Thymus (tissue), 11 donors: ENCODE data around the gene LRCH1. TPM values are rescaled to one million over a fixed set of nuclear protein-coding genes. Genes with fewer than 3 reads are reported as not detected.

Experiments
- DNase-seq, 9 donors: peaks; one replicate each; pipeline ENCODE4 v3.0.0-alpha.2; 2013; ENCODE audit warnings: low spot score in 9 of 9, low read depth in 6 of 9, missing footprints in 1 of 9
- H3K27ac ChIP-seq, 2 donors: one replicate each; pipeline ENCODE4 v1.5.1; 2013; ENCODE audit warnings: control low read depth in 1 of 2, low read depth in 1 of 2, low read length in 1 of 2, mild to moderate bottlenecking in 1 of 2, moderate library complexity in 1 of 2
- H3K27me3 ChIP-seq, 2 donors: one replicate each; pipeline ENCODE4 v1.5.1; 2013; ENCODE audit warnings: low read length in 1 of 2; ENCODE audit not compliant: control insufficient read depth in 2 of 2, insufficient read depth in 1 of 2
- H3K36me3 ChIP-seq, 2 donors: one replicate each; pipeline ENCODE4 v1.5.1; 2013; ENCODE audit warnings: low read length in 1 of 2, mild to moderate bottlenecking in 1 of 2, moderate library complexity in 1 of 2; ENCODE audit not compliant: control insufficient read depth in 2 of 2, insufficient read depth in 2 of 2
- H3K4me1 ChIP-seq, 2 donors: one replicate each; pipeline ENCODE4 v1.5.1; 2013; ENCODE audit warnings: low read length in 2 of 2; ENCODE audit not compliant: control insufficient read depth in 2 of 2, insufficient read depth in 2 of 2
- H3K4me3 ChIP-seq, 2 donors: one replicate each; pipeline ENCODE4 v1.5.1; 2013; ENCODE audit warnings: low read length in 2 of 2, control low read depth in 1 of 2, mild to moderate bottlenecking in 1 of 2
- H3K9me3 ChIP-seq, 2 donors: one replicate each; pipeline ENCODE4 v1.5.1; 2013; ENCODE audit warnings: low read length in 1 of 2, mild to moderate bottlenecking in 1 of 2; ENCODE audit not compliant: control insufficient read depth in 2 of 2, insufficient read depth in 1 of 2
- WGBS: extraction: QIAGEN DNeasy Blood & Tissue Kit; methylation state at CpG from one replicate; pipeline ENCODE4 v1.1.7; 2013; 5-methylcytosine and 5-hydroxymethylcytosine counted together
- polyA plus RNA-seq: library from polyadenylated mRNA; stranded (reverse); fragments of 200-250 nt; gene quantifications from one replicate; pipeline ENCODE4 v1.2.3, GENCODE V29; 2013
- total RNA-seq: library from RNA; stranded (reverse); fragments of 120-200 nt; gene quantifications from one replicate; pipeline ENCODE4 v1.2.4, GENCODE V29; 2013
- donor health status: healthy.

LRCH1 gene
- total and polyA plus RNA-seq, 2 donors, result 9.1 to 13.7 TPM

DNA sequence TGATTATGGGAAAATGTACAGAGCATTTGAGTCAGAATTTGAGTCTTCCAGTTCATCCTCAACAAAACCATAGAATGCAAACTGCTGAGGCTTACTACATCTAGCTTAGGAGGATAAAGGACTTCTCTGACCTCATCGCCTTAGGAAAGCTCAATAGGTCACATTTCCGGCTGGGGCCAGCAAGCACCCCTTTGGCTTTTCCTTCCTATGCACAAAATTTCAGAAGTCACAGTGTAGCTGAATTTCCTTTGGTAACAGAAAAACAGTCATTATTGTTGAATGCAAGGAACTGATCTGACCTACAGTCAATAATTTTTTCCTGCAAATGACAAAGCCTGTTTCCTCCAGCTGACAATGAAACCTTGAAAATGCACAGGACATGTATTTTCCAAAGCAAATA lies 32.8 kb upstream of the LRCH1 start:
- Histone ChIP-seq H3K4me1 (peaks cover 31 to 40% of the 10 kb centered on the region in 2 donors), H3K27ac (peak overlapping the region in 1 of 2 donors; percentile 40)

DNA sequence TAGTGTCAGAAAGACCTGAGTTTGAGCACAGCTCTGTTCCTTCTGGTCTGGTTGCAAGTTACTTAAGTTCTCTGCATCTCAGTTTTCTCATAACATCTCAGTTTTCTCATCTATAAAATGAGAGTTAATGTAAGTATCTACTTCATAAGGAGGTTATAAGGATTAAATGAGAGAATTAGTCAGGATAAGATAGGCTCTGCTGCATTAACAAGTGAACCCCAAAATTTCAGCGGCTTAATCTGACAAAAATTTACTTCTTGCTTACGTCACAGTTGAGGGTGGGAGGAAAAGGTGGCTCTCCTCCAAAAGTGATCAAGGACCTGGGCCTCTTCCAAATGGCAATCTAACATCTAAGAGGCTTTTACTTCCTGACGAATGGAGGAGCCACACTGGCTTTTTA lies 31.5 kb upstream of the LRCH1 start:
- no peak overlapping the region for H3K27ac ChIP-seq
- WGBS, result 67% methylated on average over 3 of the region's 3 CpGs

More for the DNA sequence above, 32.8 kb upstream of the LRCH1 start:
- H3K36me3 ChIP-seq, result no peaks in the 10 kb centered on the region
- H3K4me3 ChIP-seq, result no peak overlapping the region
- H3K9me3 ChIP-seq, result peaks cover 0 to 5% of the 10 kb centered on the region in 2 donors
- no peak for DNase-seq
- no peaks in the 10 kb centered on the region for H3K27me3 ChIP-seq
- 86% methylated on average over 2 of the region's 2 CpGs for WGBS

DNA sequence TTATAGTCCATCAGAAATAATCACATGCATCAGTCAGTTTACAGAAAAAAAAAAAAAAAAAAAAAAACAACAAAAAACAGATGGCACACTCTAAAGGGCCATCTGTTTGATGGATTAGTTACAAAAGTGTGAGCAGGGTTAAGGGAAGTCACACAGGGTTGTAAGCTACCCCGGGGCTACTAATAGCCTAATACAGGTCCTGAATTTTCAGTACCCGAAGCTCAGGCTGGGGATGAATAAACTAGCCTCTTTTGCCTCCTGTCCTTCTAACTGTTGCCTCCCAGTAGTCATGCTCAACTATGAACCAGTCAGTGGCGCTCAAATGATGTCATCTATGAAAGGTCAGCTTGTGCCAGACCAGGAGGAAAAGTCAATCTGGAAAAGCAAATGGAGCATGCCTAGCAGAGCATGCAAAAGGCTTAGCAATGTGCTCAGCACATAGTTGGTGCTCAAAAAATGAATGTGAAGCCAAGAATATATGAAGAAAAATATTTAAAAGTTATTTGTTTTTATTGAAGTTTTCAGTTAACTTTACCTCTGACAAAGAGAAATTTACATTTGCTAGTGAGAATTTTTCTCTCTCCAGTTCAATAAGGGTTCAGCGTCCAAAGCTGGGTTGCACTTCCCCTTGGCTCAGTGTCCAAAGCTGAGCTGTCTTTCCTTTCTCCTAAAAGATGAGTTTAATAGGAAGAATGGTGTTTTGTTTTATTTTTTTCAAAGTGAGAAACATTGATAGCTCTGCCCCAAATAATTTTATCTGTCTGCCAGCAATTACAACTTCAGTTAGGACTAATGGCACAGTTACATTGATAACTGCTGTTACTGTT lies 30.8 kb upstream of the LRCH1 start:
- H3K36me3 ChIP-seq, result no peaks in the 10 kb centered on the region
- H3K27me3 ChIP-seq, result no peaks in the 10 kb centered on the region
- no peak for DNase-seq
- 49% methylated on average over 4 of the region's 4 CpGs for WGBS
- H3K9me3 ChIP-seq, result peaks cover 0 to 5% of the 10 kb centered on the region in 2 donors
- H3K27ac ChIP-seq, result no peak overlapping the region
- H3K4me1 ChIP-seq, result peaks cover 39 to 52% of the 10 kb centered on the region in 2 donors
- no peak overlapping the region for H3K4me3 ChIP-seq

More for the DNA sequence above, 31.5 kb upstream of the LRCH1 start:
- Histone ChIP-seq H3K9me3 (peaks cover 0 to 5% of the 10 kb centered on the region in 2 donors), H3K4me3 (no peak overlapping the region), H3K4me1 (peaks cover 39 to 53% of the 10 kb centered on the region in 2 donors), H3K36me3 (no peaks in the 10 kb centered on the region), H3K27me3 (no peaks in the 10 kb centered on the region)
- DNase-seq, result no peak

DNA sequence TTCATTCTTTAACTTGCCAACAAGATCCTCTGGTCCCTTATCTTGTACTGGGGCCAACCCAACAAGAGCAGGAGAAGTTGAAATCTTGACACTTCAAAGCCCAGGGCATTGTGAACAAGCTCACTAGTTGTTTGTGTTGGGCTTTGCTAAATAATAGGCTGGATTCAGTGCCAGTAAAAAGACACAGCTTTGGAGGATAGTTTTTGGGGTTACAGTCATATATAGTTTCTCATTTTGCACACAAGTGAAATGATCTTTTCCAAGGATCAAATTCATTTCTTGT lies 30.3 kb upstream of the LRCH1 start:
- no peak overlapping the region for H3K4me3 ChIP-seq
- DNase-seq, result no peak
- peaks cover 0 to 5% of the 10 kb centered on the region in 2 donors for H3K9me3 ChIP-seq
- H3K4me1 ChIP-seq, result peaks cover 39 to 48% of the 10 kb centered on the region in 2 donors
- no peak overlapping the region for H3K27ac ChIP-seq
- no peaks in the 10 kb centered on the region for H3K36me3 ChIP-seq
- no peaks in the 10 kb centered on the region for H3K27me3 ChIP-seq

DNA sequence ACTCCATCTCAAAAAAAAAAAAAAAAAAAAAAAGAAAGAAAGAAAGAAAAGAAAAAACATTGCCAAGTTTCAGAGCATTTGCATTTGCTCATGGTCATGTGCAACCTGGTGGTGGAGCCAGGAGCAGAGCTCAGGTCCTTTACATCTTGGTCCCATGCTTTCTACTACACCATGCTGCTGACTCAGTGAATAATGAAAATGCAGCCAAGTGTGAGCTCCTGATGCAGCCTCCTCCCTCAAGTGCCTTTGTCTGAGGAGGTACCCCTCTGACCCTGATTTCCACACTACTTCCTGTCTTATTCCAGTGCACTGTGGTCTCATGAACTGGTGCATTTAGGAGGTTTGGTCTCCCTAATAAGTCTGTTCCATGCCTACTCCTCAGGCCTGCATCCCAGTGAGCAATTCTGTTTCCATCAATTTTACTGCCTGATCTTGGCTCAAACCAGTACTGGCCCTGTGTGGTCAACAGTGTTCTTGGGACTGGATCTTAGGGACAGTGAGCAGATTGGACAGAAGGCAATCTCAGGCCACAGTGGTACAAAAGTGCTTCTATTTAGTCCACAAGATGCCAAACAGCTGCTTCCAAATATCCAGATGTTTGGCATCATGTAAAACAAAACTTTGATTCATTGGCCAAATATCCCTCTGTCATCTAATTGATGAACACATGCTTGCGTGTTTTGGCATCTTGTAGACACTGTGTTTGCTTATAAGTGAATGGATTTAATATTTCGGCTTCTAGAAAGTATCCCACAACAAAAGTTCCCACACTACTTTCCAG lies 28.8 kb upstream of the LRCH1 start:
- no peaks in the 10 kb centered on the region for H3K27me3 ChIP-seq
- DNase-seq, result no peak
- 88% methylated on average over 2 of the region's 2 CpGs for WGBS
- H3K4me3 ChIP-seq, result no peak overlapping the region
- peaks cover 0 to 5% of the 10 kb centered on the region in 2 donors for H3K9me3 ChIP-seq
- H3K27ac ChIP-seq, result no peak overlapping the region
- peaks cover 30 to 40% of the 10 kb centered on the region in 2 donors for H3K4me1 ChIP-seq
- H3K36me3 ChIP-seq, result no peaks in the 10 kb centered on the region

DNA sequence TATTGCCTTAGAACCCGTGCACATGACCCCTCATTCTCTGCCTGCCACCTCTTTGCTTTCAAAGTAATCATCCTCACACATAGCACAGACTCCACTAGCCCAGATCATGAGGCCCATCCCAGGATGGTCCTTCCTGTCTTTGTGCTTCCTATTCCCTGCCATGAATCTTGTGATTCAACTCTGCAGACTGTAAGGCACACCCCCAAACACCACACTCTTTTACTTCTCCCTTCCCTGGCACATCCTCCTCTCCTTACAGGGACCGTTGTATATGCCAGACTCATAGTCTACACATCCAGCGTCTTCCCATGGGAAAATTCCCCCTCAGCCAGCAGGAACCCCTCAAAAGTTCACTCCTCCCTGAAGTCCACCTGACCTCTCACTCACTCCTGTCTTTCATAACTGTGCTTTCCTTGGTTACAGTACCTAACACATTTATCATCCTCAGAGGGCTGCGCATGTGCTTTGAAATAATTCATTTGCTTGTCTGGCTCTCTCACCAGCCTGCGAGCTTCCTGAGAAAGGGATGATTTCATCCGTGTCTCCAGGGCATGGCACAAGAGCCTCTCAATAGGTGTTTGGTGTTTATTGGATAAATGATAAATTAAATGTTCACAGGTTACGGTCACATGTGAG lies 26.8 kb upstream of the LRCH1 start:
- no peaks in the 10 kb centered on the region for H3K36me3 ChIP-seq
- no peaks in the 10 kb centered on the region for H3K27me3 ChIP-seq
- WGBS, result 82% methylated on average over 7 of the region's 7 CpGs
- H3K9me3 ChIP-seq, result peaks cover 0 to 2% of the 10 kb centered on the region in 2 donors
- H3K27ac ChIP-seq, result no peak overlapping the region
- DNase-seq, result no peak
- H3K4me1 ChIP-seq, result peaks cover 18 to 32% of the 10 kb centered on the region in 2 donors
- no peak overlapping the region for H3K4me3 ChIP-seq

DNA sequence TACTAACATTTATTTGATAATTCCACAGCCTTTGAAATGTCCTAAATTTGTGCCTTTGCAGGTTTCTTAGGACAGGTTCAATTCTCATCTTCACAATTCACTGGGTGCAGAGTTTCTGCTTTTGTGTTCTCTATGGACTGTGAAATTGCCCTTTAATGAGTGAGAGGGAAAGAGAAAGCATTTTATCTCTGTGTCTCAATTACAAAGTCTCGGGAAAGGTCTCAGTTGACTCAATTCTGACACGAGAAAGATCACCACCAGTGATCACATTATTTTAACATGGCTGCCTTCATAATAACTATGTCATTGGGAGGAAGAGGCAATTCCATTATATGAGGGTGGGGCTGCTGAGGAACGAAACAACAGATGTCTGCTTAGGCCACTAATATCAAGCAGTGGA lies 26.2 kb upstream of the LRCH1 start:
- H3K27me3 ChIP-seq, result no peaks in the 10 kb centered on the region
- DNase-seq, result no peak
- no peak overlapping the region for H3K4me3 ChIP-seq
- WGBS, result 90% methylated on average over 3 of the region's 3 CpGs
- H3K9me3 ChIP-seq, result no peaks in the 10 kb centered on the region
- peaks cover 18 to 37% of the 10 kb centered on the region in 2 donors for H3K4me1 ChIP-seq
- H3K27ac ChIP-seq, result no peak overlapping the region
- H3K36me3 ChIP-seq, result no peaks in the 10 kb centered on the region

DNA sequence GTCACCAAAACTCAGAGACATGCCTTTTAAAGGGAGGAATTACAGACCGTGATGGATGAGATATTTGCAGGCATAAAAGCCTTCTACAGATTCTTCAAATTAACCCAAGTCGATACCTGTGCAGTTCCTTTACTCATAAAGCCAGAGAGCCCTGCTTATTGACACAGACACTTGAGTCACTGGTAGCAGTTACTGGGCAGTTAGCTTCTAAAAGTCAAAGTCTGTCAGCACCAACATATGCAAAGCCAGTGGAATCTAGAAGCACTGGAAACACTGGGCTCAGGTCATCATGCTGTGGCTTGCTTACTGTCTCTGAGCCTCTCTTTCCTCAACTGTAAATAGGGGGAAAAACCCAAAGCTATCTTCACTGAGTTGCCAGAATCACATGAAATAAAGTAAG lies 25.7 kb upstream of the LRCH1 start:
- H3K4me3 ChIP-seq, result no peak overlapping the region
- no peak for DNase-seq
- no peaks in the 10 kb centered on the region for H3K9me3 ChIP-seq
- no peaks in the 10 kb centered on the region for H3K36me3 ChIP-seq
- no peak overlapping the region for H3K27ac ChIP-seq
- 67% methylated on average over 2 of the region's 2 CpGs for WGBS
- no peaks in the 10 kb centered on the region for H3K27me3 ChIP-seq
- H3K4me1 ChIP-seq, result peaks cover 18 to 37% of the 10 kb centered on the region in 2 donors
